Breast epithelium (tissue), 3 donors: ENCODE measurements around the gene SULT2B1.

Source experiments
- CTCF ChIP-seq, 3 donors: fragments of 450-650 bp; IDR thresholded peaks; one replicate each; pipeline ENCODE4 v1.5.1; 2016 to 2017; ENCODE audit warnings: antibody characterized with exemption in 3 of 3, mild to moderate bottlenecking in 3 of 3, moderate library complexity in 3 of 3
- POLR2A ChIP-seq: fragments of 450-650 bp; IDR thresholded peaks from one replicate; pipeline ENCODE4 v1.6.1; 2016; ENCODE audit warnings: antibody characterized with exemption, mild to moderate bottlenecking, moderate library complexity

- TF ChIP-seq CTCF (IDR thresholded peaks at IDR 0.05) (no peak), POLR2A (no peak)
Observed at GRCh38 chr19:48537541-48537940, 14.4 kb upstream of the SULT2B1 start.
